HL-60 (cell line): Measurements from ENCODE around the gene ATP11B.

ENCODE experiments used
- POLR2AphosphoS5 ChIP-seq: IDR thresholded peaks from 2 replicates; pipeline ENCODE4 v1.6.1; 2012; ENCODE audit warnings: low read depth
- TF ChIP-seq, protein P1 (sequence below): IDR thresholded peaks from one replicate; pipeline ENCODE4 v1.5.1; 2011; ENCODE audit warnings: low read length, control low read depth, inconsistent platforms; ENCODE audit not compliant: insufficient read depth

DNA sequence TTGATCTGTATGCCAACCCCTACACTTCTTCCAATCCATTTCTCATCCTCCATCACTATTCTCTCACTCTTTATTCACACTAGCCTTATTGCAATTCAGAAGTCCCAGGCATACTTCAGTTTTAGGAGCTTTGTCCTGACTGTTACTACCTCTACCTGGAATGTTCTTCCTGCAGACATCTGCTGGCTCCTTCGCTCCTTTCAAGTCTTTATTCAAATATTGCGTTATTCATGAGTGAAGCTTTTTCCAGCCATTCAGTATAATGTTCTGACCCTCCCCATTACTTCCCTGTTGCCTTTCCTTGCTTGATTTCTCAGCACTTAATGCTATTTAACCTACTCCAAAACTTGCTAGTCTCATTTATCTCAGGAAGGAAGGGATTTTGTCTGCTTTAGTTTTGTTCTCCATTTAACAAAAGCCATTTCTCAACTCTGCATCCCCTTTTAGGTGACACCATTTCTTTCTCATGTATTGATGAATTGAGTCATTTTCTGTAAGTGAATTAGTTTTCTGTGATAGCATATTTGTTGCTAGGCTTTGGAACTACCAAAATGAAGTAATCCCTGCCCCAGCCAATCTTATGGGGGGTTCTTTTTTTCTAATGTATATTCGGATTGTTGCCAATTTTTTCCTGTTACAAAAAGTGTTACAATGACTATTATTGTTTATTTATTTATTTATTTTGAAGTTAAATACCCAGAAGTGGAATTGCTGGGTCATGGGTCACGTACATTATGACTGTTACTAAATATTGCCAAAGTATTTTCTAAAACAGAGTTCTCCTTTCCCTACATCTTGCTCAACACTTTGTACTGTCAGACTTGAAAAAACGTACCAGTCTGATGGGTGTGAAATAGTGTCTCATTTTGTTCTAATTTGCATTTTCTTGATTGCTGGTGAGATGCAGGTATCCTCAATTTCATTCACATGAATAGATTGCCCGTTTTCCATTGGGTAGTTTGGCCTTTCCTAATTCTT, 9.4 kb downstream of the ATP11B start:
- TF ChIP-seq, protein P1, sequence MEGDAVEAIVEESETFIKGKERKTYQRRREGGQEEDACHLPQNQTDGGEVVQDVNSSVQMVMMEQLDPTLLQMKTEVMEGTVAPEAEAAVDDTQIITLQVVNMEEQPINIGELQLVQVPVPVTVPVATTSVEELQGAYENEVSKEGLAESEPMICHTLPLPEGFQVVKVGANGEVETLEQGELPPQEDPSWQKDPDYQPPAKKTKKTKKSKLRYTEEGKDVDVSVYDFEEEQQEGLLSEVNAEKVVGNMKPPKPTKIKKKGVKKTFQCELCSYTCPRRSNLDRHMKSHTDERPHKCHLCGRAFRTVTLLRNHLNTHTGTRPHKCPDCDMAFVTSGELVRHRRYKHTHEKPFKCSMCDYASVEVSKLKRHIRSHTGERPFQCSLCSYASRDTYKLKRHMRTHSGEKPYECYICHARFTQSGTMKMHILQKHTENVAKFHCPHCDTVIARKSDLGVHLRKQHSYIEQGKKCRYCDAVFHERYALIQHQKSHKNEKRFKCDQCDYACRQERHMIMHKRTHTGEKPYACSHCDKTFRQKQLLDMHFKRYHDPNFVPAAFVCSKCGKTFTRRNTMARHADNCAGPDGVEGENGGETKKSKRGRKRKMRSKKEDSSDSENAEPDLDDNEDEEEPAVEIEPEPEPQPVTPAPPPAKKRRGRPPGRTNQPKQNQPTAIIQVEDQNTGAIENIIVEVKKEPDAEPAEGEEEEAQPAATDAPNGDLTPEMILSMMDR = no peak
- no peak for TF ChIP-seq POLR2AphosphoS5
